GM11168 (cell line): ENCODE results near the gene PARD6G.

Source experiments
- in situ Hi-C: fragments of 300-500 bp; cut with MboI; formaldehyde crosslinking; loops from one replicate; pipeline ENCODE4 v1.12.0; 2022; ENCODE audit warnings: low sequenced_read_pairs; ENCODE audit not compliant: unreplicated experiment

PARD6G gene

DNA sequence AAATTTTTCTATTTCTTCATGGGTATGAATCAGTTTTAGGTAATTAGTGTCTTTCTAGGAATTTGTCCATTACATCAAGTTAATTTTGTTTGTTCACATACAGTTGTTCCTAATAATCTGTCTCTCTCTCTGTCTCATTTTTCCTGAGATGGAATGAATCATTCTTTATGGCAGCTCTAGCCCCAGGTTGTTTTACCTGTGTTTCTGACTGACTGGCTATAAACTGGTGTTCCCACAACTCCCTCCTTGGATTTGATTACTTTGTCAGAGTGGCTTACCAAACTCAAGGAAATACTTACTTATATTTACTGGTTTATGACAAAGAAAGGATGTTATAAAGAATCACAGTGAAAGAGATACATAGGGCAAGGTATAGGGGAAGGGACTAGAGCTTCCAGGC, 123.2 kb downstream of the PARD6G start:
- in situ Hi-C loops, result no loop called here

DNA sequence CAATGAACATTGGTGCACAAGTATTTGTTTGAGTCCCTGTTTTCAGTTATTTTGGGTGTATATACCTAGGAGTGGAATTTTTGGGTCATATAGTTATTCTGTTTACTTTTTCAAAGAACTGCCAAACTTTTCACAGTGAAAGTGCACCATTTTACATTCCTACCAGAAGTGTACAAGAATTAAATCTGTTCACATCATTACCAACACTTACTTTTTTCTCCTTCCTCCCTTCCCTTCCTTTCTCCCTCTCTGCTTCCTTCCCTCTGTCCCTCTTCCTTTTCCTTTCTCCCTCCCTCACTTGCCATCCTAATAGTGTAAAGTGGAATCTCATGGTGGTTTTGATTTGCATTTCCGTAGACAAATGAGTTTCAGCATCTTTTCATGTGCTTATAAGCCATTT, 126.4 kb downstream of the PARD6G start:
- in situ Hi-C loops, result no loop called here

DNA sequence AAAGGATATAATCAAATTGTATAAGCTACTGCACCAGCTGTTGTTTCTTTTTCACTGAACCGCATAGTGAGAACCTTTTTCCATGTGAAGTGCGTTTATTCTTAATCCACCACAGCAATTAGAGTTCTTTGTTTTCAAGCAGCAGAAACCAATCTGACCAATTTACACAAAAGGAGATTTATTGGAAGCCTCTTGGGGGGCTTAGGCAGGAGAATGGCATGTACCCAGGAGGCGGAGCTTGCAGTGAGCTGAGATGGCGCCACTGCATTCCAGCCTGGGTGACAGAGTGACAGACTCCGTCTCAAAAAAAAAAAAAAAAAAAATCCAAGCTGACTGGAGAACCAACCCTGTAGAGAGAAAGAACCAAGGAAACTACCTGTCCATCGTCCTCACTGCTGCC, 128.2 kb downstream of the PARD6G start:
- in situ Hi-C loops, result no loop called here

DNA sequence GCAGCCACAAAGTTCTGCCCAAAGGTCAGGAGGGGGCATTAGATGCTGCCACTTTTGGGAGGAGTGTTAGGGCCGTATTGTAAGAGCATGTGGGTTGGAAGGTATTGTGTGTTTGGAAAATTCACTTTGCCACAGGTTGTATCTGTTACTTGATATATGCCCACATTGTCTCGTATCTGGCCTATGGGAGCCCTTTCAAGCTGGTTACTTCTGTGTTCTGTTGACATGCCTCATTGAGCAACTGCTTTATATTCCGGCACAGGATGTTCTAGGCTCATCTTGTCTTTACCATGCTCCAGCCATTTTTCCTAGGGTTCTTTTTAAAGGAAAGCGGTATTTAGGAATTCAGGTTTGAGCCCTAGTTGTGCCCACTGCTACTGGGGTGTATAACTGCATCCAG, 132.3 kb downstream of the PARD6G start:
- in situ Hi-C loops, result no loop called here

DNA sequence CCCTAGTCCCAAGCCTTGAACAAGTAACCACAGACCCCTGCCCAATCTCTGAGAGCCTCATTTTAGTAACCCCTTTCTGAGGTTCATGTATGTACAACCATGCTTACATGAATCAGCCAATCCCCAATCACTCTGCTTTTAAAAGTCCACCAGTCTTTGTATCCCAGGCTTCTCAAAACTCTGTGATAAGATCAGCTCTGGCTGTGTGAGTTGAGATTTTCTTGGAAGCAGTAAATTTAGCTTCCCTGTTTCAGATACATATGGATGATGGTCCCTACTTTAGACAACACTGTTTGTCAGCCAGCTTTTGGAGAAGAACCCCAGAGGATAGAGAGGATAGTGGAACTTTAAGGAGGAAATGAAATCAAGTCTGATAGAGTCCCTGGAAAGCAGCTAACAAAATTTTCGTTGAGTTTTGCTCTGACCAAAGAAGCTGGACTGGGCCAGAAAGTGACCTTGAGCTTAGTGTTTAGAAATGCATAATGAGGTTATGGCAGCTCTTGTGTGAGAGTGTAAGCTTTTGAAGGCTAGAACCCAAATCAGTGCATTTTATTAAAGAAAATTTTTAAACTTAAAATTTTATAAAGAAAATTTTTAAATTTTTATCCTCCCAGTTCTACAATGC, 134.6 kb downstream of the PARD6G start:
- in situ Hi-C loops, result no loop called here

DNA sequence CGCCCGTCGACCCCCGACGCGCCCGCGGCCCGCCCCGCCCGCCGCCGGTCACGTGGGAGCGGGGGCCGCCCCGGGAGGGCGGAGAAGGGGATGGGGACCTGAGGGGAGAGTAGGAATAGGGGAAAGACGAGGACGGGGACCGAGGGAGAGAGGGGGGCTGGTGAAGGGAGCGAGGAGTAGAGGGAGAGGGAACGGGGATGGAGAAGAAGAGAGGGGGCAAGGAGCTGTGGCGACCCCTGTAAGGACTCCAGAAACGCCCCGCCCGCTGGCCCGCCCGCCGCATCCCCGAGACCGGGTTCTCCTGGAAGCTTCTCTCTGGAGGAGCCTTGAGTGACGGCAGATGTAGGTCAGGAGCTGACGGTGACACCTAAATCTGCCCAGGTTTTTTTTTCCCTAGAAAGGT, 137.6 kb downstream of the PARD6G start:
- in situ Hi-C loops, result no loop called here

DNA sequence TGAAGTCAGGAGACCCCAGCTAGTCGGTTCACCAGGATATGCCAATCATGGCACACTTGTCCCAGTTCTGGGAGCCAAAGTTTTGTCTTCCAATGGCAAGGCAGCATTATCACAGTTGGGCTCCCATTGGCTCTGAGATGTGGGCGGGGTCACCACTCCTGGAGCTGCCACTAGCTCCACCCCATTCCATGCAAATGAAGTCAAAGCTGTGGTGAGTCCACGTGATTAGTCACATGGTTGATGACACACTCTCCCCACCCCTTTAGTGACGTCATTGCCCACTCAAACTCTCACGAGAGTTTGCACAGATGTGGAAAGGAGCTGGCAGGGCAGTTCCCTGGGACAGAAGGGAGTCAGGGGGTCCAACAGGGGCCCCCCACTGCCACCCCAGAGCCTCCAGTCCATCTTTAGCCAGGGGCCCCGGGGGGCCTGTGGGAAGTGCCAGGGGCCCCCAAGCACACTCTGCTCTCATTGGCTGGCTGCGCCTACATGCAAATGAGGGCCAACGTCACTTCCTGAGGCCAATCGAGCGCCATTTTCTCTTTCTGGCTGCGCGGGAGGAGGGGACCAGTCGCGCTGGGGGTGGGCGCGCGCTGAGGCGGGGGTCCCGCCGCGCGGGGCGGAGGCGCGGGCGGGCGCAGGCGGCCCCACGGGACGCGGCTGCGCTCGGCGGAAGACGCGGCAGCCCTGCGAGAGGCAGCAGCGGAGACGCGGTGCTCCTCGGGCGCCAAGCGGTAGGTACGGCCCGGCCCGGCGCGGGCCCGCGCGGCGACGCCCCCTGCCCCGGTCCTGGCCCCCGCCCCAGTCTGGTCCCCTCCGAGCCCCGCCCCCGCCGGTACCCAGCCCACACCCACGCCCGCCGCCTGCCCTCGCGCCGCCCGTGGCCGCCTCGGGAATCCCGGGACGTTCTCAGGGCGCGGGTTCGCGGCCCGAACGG, 138.3 kb downstream of the PARD6G start, which contains the start of gene ADNP2:
TSS of gene ADNP2 (plus strand) at position 524 of the 937 bp plus-strand sequence. CDS start 8,281 bp downstream, outside the sequence.
- in situ Hi-C loops, result no loop called here

DNA sequence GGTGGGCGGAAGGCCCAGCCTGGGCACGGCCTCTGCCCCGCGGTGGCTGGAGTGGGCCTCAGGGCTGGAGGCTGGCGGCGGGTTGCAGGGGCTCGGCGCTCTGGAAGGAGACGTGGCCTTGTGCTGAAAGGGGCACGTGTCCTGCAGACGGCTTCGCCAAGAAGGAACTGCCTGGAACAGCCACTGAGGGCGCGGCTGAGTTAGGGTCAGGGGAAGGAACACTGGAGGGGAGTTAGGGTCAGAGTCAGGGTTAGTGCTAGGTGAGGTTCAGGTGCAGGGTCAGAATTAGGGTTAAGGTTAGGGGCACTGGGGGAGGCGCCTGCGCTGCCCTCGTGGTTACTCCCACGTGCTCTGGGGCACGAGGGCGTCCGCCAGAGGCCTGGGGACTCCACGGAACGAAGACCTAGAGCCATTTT, 139.2 kb downstream of the PARD6G start:
- in situ Hi-C loops, result no loop called here

DNA sequence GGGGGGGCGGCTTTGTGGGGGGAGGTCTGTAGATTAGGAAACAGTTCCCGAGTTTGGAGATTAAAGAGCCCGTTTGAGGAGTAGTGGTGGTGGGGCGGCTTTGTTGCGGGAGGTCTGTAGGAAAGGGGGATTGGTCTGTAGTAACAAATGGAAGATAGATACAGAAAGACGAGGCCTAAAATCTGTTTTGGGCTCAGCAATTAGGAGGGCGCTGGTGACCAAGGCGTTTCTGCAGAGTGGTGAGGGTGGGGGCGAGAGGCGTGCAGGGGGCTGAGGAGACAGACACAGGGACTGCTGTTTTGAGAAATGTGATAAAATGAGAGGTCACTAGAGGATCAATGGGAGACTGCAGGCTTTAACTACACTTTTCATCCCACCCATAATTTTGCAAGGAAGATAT, 139.9 kb downstream of the PARD6G start:
- in situ Hi-C loops, result no loop called here
